ENCODE results near the gene RNF141.

RNF141 gene

GRCh38 chr11:10540915-10541560, at the start of gene RNF141:
Gene RNF141, minus strand, starts transcription at chr11:10541187. Its CDS starts 7,029 bp downstream, at chr11:10534158.
- DNase-seq, result peak; percentile 97

- DNase-seq, result no peak
Observed at GRCh38 chr11:10590218-10590915, 49.4 kb upstream of the RNF141 start.

GRCh38 chr11:10588904-10589303, 47.9 kb upstream of the RNF141 start:
- DNase-seq, result peak; percentile 10

GRCh38 chr11:10587995-10588394, 47.0 kb upstream of the RNF141 start:
- no peak for DNase-seq

- DNase-seq, result no peak
Observed at GRCh38 chr11:10587388-10587787, 46.4 kb upstream of the RNF141 start.

- DNase-seq, result no peak
Observed at GRCh38 chr11:10584071-10584501, 43.1 kb upstream of the RNF141 start.

GRCh38 chr11:10581481-10582019, 40.6 kb upstream of the RNF141 start:
- no peak for DNase-seq

GRCh38 chr11:10580623-10581022, 39.6 kb upstream of the RNF141 start:
- no peak for DNase-seq

- no peak for DNase-seq
Observed at GRCh38 chr11:10579700-10580099, 38.7 kb upstream of the RNF141 start.

GRCh38 chr11:10576035-10576398, 35.0 kb upstream of the RNF141 start:
- DNase-seq, result no peak

GRCh38 chr11:10575346-10576034, 34.5 kb upstream of the RNF141 start:
- no peak for DNase-seq

GRCh38 chr11:10573556-10573955, 32.6 kb upstream of the RNF141 start:
- DNase-seq, result no peak

- no peak for DNase-seq
Observed at GRCh38 chr11:10573028-10573427, 32.0 kb upstream of the RNF141 start.

- DNase-seq, result no peak
Observed at GRCh38 chr11:10572533-10572932, 31.5 kb upstream of the RNF141 start.

GRCh38 chr11:10568486-10568941, 27.5 kb upstream of the RNF141 start, which contains the start of gene LYVE1:
Gene LYVE1, minus strand, starts transcription at chr11:10568665. Its CDS starts 133 bp downstream, at chr11:10568532.
- DNase-seq, result no peak

- DNase-seq, result no peak
Observed at GRCh38 chr11:10567446-10567845, 26.5 kb upstream of the RNF141 start.

- no peak for DNase-seq
Observed at GRCh38 chr11:10566257-10566957, 25.4 kb upstream of the RNF141 start.

- no peak for DNase-seq
Observed at GRCh38 chr11:10565493-10565892, 24.5 kb upstream of the RNF141 start.

GRCh38 chr11:10564696-10565318, 23.8 kb upstream of the RNF141 start:
- no peak for DNase-seq

- DNase-seq, result no peak
Observed at GRCh38 chr11:10564030-10564429, 23.0 kb upstream of the RNF141 start.

- no peak for DNase-seq
Observed at GRCh38 chr11:10561947-10562346, 21.0 kb upstream of the RNF141 start.

- DNase-seq, result no peak
Observed at GRCh38 chr11:10561043-10561818, 20.2 kb upstream of the RNF141 start.

All from activated CD4-positive, alpha-beta T cell treated with anti-CD3 and anti-CD28 coated beads, Interleukin-2, Interleukin-6, amounts not matched to agents 100 ng/mL and 50 ng/mL, durations not matched to agents 16 hours and 8 hours (primary cell).